ENCODE measurements around the gene NUP62CL. TPM values are rescaled to one million over a fixed set of nuclear protein-coding genes. Genes with fewer than 3 reads are reported as not detected.

Gene NUP62CL
- polyA plus RNA-seq, 2 of the 4 experiments (the other 2 are of a cell fraction) = 15.8 to 37.6 TPM

- Histone ChIP-seq H3K27ac (no peak overlapping the region), H3K4me1 (no peaks in the 10 kb centered on the region), H3K4me2 (no peak overlapping the region), H3K4me3 (no peak overlapping the region), H3K9me3 (no peaks in the 10 kb centered on the region)
- ChIA-PET CTCF (no interaction called here), POLR2A (no interaction called here)
- DNase-seq (ENCODE audit: low read depth in 1 of 2, low spot score in 1 of 2) (no peak), ATAC-seq (no peak), FAIRE-seq (peak; percentile 98)
- TF ChIP-seq FOSL2 (IDR thresholded peaks at IDR 0.05) (no peak), FOSL2 (CRISPR knock-in tag; IDR thresholded peaks at IDR 0.05) (no peak), EHMT2 (IDR thresholded peaks at IDR 0.05; ENCODE audit: low read depth) (no peak), HDAC2 (IDR thresholded peaks at IDR 0.05) (no peak)
- TF ChIP-seq, protein P1, sequence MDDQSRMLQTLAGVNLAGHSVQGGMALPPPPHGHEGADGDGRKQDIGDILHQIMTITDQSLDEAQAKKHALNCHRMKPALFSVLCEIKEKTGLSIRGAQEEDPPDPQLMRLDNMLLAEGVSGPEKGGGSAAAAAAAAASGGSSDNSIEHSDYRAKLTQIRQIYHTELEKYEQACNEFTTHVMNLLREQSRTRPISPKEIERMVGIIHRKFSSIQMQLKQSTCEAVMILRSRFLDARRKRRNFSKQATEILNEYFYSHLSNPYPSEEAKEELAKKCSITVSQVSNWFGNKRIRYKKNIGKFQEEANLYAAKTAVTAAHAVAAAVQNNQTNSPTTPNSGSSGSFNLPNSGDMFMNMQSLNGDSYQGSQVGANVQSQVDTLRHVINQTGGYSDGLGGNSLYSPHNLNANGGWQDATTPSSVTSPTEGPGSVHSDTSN (IDR thresholded peaks at IDR 0.05) = no peak
- whole genome bisulfite sequencing (ENCODE audit: missing lambda C conversion rate) = 76% methylated on average over 2 of the region's 2 CpGs
Measured at GRCh38 chrX:107227780-107228485, 21.7 kb upstream of the NUP62CL start.

- WGBS (ENCODE audit: missing lambda C conversion rate) = 100% methylated on average over 1 of the region's 1 CpG
- ChIA-PET CTCF (no interaction called here), POLR2A (no interaction called here)
- Histone ChIP-seq H3K9me3 (no peaks in the 10 kb centered on the region), H3K4me2 (no peak overlapping the region), H3K27ac (no peak overlapping the region), H3K4me1 (no peaks in the 10 kb centered on the region), H3K4me3 (no peak overlapping the region)
- DNase-seq (ENCODE audit: low read depth in 1 of 2, low spot score in 1 of 2) (no peak), ATAC-seq (no peak), FAIRE-seq (no peak)
- TF ChIP-seq HMGXB4 (CRISPR knock-in tag; IDR thresholded peaks at IDR 0.05; ENCODE audit: borderline replicate concordance) (no peak), KDM1A (IDR thresholded peaks at IDR 0.05; ENCODE audit: low read depth) (no peak), NR3C1 (IDR thresholded peaks at IDR 0.05) (no peak), REST (IDR thresholded peaks at IDR 0.05) (no peak), BCL3 (IDR thresholded peaks at IDR 0.05) (no peak), ATOH8 (CRISPR knock-in tag; IDR thresholded peaks at IDR 0.05; ENCODE audit: low read depth) (no peak), CBX2 (IDR thresholded peaks at IDR 0.05; ENCODE audit: borderline replicate concordance, low read depth) (no peak), HOXB5 (CRISPR knock-in tag; IDR thresholded peaks at IDR 0.05) (no peak), CHD4 (IDR thresholded peaks at IDR 0.05; ENCODE audit: borderline replicate concordance) (no peak), RNF2 (IDR thresholded peaks at IDR 0.05; ENCODE audit: borderline replicate concordance, low read depth) (no peak), SREBF2 (IDR thresholded peaks at IDR 0.05) (no peak), FOXS1 (CRISPR knock-in tag; IDR thresholded peaks at IDR 0.05) (no peak), ZC3H11A (IDR thresholded peaks at IDR 0.05) (no peak)
Measured at GRCh38 chrX:107226757-107227156, 20.5 kb upstream of the NUP62CL start.
